Stimulated activated CD4-positive, alpha-beta T cell treated with anti-CD3 and anti-CD28 coated beads, Interleukin-1b, Interleukin-23, amount 100 ng/mL, for 1 hour (primary cell): ENCODE results near the gene FAM131A.

ENCODE experiments used
- DNase-seq, 2 donors: peaks; one replicate each; pipeline ENCODE4 v3.0.0-alpha.2; 2020; ENCODE audit warnings: low read depth in 2 of 2

The FAM131A gene

GRCh38 chr3:184395320-184395660, 57.9 kb downstream of the FAM131A start:
- DNase-seq: no peak
